SU-DHL-6 (cell line): Measurements from ENCODE around the gene GPATCH2.

Source experiments
- H2AFZ ChIP-seq: fragments of 200-600 bp; sonication (generic); 2 replicates; pipeline ENCODE4 v1.6.1; 2014; ENCODE audit warnings: low read depth, mild to moderate bottlenecking, moderate library complexity, mixed read lengths, antibody characterized with exemption, low read length; ENCODE audit not compliant: severe bottlenecking
- H3F3A ChIP-seq: fragments of 200-600 bp; shearing (Covaris generic); 2 replicates; pipeline ENCODE4 v1.6.0; 2016; ENCODE audit warnings: antibody characterized with exemption, mild to moderate bottlenecking; ENCODE audit not compliant: insufficient read depth
- H3K27ac ChIP-seq: fragments of 200-600 bp; sonication (generic); 2 replicates; pipeline ENCODE4 v1.5.1; 2016; ENCODE audit warnings: low read depth, mild to moderate bottlenecking, low read length, moderate library complexity, mixed read lengths
- H3K27me3 ChIP-seq: fragments of 200-600 bp; sonication (generic), shearing (Covaris generic); 2 replicates; pipeline ENCODE4 v1.6.0; 2014; ENCODE audit warnings: mild to moderate bottlenecking, low read length
- H3K36me3 ChIP-seq: fragments of 200-600 bp; sonication (generic); 2 replicates; pipeline ENCODE4 v1.6.1; 2014; ENCODE audit warnings: mild to moderate bottlenecking, low read length, mixed read lengths
- H3K4me2 ChIP-seq: fragments of 300-600, 200-600 bp; shearing (Covaris generic), sonication (generic); 2 replicates; pipeline ENCODE4 v1.6.0; 2014; ENCODE audit warnings: low read length, low read depth, mild to moderate bottlenecking; ENCODE audit not compliant: poor library complexity, severe bottlenecking
- H3K4me3 ChIP-seq: fragments of 200-600 bp; sonication (generic); 2 replicates; pipeline ENCODE4 v1.5.1; 2014; ENCODE audit warnings: antibody characterized with exemption, low read length, mild to moderate bottlenecking, mixed read lengths; ENCODE audit not compliant: insufficient read depth, poor library complexity, severe bottlenecking
- H3K79me2 ChIP-seq: fragments of 200-600 bp; sonication (generic); 2 replicates; pipeline ENCODE4 v1.6.1; 2014; ENCODE audit warnings: mild to moderate bottlenecking, low read length, moderate library complexity; ENCODE audit not compliant: insufficient read depth
- H3K9ac ChIP-seq: fragments of 200-600 bp; sonication (generic); 2 replicates; pipeline ENCODE4 v1.7.0; 2014; ENCODE audit warnings: mild to moderate bottlenecking, low read length
- H3K9me2 ChIP-seq: fragments of 200-600 bp; sonication (generic); replicated peaks from 2 replicates; pipeline ENCODE4 v1.6.1; 2014; ENCODE audit warnings: low read length; ENCODE audit not compliant: insufficient read depth
- H3K9me3 ChIP-seq: fragments of 200-600 bp; sonication (generic); 2 replicates; pipeline ENCODE4 v1.6.1; 2014; ENCODE audit warnings: low read length, mixed read lengths; ENCODE audit not compliant: insufficient read depth
- H4K20me1 ChIP-seq: fragments of 200-600 bp; sonication (generic); 2 replicates; pipeline ENCODE4 v1.6.1; 2014; ENCODE audit warnings: low read depth, mild to moderate bottlenecking, antibody characterized with exemption, low read length, moderate library complexity, mixed read lengths
- CTCF ChIP-seq: fragments of 200-600 bp; sonication (generic); IDR thresholded peaks from one replicate; pipeline ENCODE4 v1.5.1; 2017; ENCODE audit warnings: antibody characterized with exemption, mild to moderate bottlenecking, low read length, moderate library complexity; ENCODE audit not compliant: insufficient read depth, poor library complexity, severe bottlenecking
- EZH2phosphoT487 ChIP-seq: fragments of 200-600 bp; sonication (generic), shearing (Covaris generic); conservative IDR thresholded peaks from 2 replicates; pipeline ENCODE4 v1.6.1; 2018; ENCODE audit warnings: mild to moderate bottlenecking, antibody characterized with exemption, low read length, moderate library complexity, mixed read lengths

Gene GPATCH2

GRCh38 chr1:217668351-217668940 is 37.6 kb upstream of the GPATCH2 start:
- Histone ChIP-seq H3F3A (no peaks in the 10 kb centered on the region), H4K20me1 (no peaks in the 10 kb centered on the region), H3K79me2 (no peaks in the 10 kb centered on the region), H3K27me3 (no peaks in the 10 kb centered on the region), H3K9ac (no peak overlapping the region), H3K4me2 (no peak overlapping the region), H3K36me3 (no peaks in the 10 kb centered on the region), H2AFZ (no peak overlapping the region), H3K9me3 (no peaks in the 10 kb centered on the region), H3K27ac (no peak overlapping the region), H3K4me3 (no peak overlapping the region), H3K9me2 (no peaks in the 10 kb centered on the region)
- TF ChIP-seq EZH2phosphoT487 (no peak), CTCF (no peak)

- H3K27me3 ChIP-seq, result no peaks in the 10 kb centered on the region
- no peak overlapping the region for H3K27ac ChIP-seq
- TF ChIP-seq CTCF (no peak), EZH2phosphoT487 (no peak)
- no peaks in the 10 kb centered on the region for H3K79me2 ChIP-seq
- H3F3A ChIP-seq, result no peaks in the 10 kb centered on the region
- H2AFZ ChIP-seq, result no peak overlapping the region
- no peak overlapping the region for H3K9ac ChIP-seq
- H3K9me2 ChIP-seq, result no peaks in the 10 kb centered on the region
- H3K4me3 ChIP-seq, result no peak overlapping the region
- H3K36me3 ChIP-seq, result no peaks in the 10 kb centered on the region
- no peaks in the 10 kb centered on the region for H4K20me1 ChIP-seq
- no peaks in the 10 kb centered on the region for H3K9me3 ChIP-seq
- H3K4me2 ChIP-seq, result no peak overlapping the region
These were observed 30.5 kb upstream of the GPATCH2 start for GRCh38 chr1:217661407-217661806.

GRCh38 chr1:217660353-217661062 is 29.6 kb upstream of the GPATCH2 start:
- Histone ChIP-seq H3K79me2 (no peaks in the 10 kb centered on the region), H3K4me2 (no peak overlapping the region), H2AFZ (no peak overlapping the region), H3K4me3 (no peak overlapping the region), H3K27me3 (no peaks in the 10 kb centered on the region), H3F3A (no peaks in the 10 kb centered on the region), H3K36me3 (no peaks in the 10 kb centered on the region), H4K20me1 (no peaks in the 10 kb centered on the region), H3K9ac (no peak overlapping the region), H3K9me3 (no peaks in the 10 kb centered on the region), H3K27ac (no peak overlapping the region), H3K9me2 (no peaks in the 10 kb centered on the region)
- no peak for TF ChIP-seq EZH2phosphoT487
- no peak for TF ChIP-seq CTCF
